Sigmoid colon (tissue), 7 donors: ENCODE measurements around the gene BPNT1. TPM values are rescaled to one million over a fixed set of nuclear protein-coding genes. Genes with fewer than 3 reads are reported as not detected.

Experiments used
- DNase-seq: peaks from one replicate; pipeline ENCODE4 v3.0.0-alpha.2; 2019
- H3K27ac ChIP-seq, 4 donors: fragments of 200-600 bp; sonication (generic); one replicate each; pipeline ENCODE4 v1.5.1; 2016 to 2019; ENCODE audit warnings: mild to moderate bottlenecking in 1 of 4
- H3K27me3 ChIP-seq, 3 donors: fragments of 200-600 bp; sonication (generic); one replicate each; pipeline ENCODE4 v1.5.1; 2019; ENCODE audit warnings: mild to moderate bottlenecking in 1 of 3
- H3K36me3 ChIP-seq, 4 donors: fragments of 200-600 bp; sonication (generic); one replicate each; pipeline ENCODE4 v1.5.1; 2016 to 2019
- H3K4me1 ChIP-seq, 4 donors: fragments of 200-600 bp; sonication (generic); one replicate each; pipeline ENCODE4 v1.5.1; 2017 to 2019
- H3K4me3 ChIP-seq, 4 donors: fragments of 200-600 bp; sonication (generic); one replicate each; pipeline ENCODE4 v1.5.1; 2017 to 2019; ENCODE audit warnings: mild to moderate bottlenecking in 2 of 4, moderate library complexity in 1 of 4
- H3K9me3 ChIP-seq, 4 donors: fragments of 200-600 bp in 3 of 4; sonication (generic) in 3 of 4; one replicate each; pipeline versions ENCODE4 v1.5.1 to v1.6.1; 2013 to 2019
- CTCF ChIP-seq, 4 experiments: fragments of 450-650 bp in 3 of 4; fragments of 200-600 bp in 1 of 4; IDR thresholded peaks; one replicate each; pipeline ENCODE4 v1.5.1; 2016 to 2019; ENCODE audit warnings: antibody characterized with exemption in 4 of 4, mild to moderate bottlenecking in 3 of 4, moderate library complexity in 2 of 4
- EP300 ChIP-seq, 4 donors: sonication (generic); formaldehyde crosslinking; IDR thresholded peaks; one replicate each; pipeline ENCODE4 v1.6.1; 2017; ENCODE audit warnings: antibody characterized with exemption in 4 of 4
- POLR2A ChIP-seq, 2 donors: fragments of 450-650 bp; IDR thresholded peaks; one replicate each; pipeline ENCODE4 v1.6.1; 2016; ENCODE audit warnings: antibody characterized with exemption in 2 of 2, mild to moderate bottlenecking in 2 of 2, moderate library complexity in 2 of 2
- POLR2AphosphoS5 ChIP-seq, 4 donors: sonication (generic); formaldehyde crosslinking; IDR thresholded peaks; one replicate each; pipeline ENCODE4 v1.6.1; 2017; ENCODE audit warnings: antibody characterized with exemption in 4 of 4
- WGBS, 2 donors: extraction: QIAGEN DNeasy Blood & Tissue Kit; methylation state at CpG; one replicate each; pipeline ENCODE4 v1.1.7; 2013; 5-methylcytosine and 5-hydroxymethylcytosine counted together
- intact Hi-C: fragments of 100-400 bp; cut with DNase I; formaldehyde crosslinking; loops from one replicate; pipeline ENCODE4 v1.15.1; 2023
- polyA plus RNA-seq, 3 donors: library from polyadenylated mRNA; stranded (reverse); fragments of 200-250 nt; gene quantifications; one replicate each; pipeline ENCODE4 v1.2.3, GENCODE V29; 2013
- total RNA-seq, 4 donors: library from RNA; depleted of rRNA; stranded (reverse); fragments of >200 nt; gene quantifications; one replicate each; pipeline ENCODE4 v1.1.0, GENCODE V29; 2016
- donor health status: healthy with polysubstance abuse.
- donor health status: Bipolar disorder and iron deficiency.
- donor health status: healthy.

BPNT1 gene
- total and polyA plus RNA-seq, 7 donors, result 13.3 to 92.9 (median 19.7) TPM

DNA sequence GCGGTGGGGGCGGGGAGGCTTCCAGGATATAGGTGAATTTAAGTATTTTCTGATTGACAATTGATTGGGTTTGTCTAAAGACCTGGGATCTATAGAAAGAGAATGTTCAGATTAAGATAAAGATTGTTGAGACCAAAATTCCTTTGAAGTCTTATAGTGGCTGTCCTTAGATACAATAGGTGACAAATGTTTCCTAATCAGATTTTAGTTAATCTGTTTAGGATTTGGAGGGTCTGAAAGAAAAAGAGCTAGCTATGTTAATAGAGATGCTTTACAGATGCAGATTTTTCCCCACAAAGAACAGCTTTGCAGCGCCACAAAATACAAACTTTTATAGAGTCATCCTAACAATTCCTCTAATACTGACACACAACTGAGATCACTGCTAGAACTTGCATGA is 28.7 kb downstream of the BPNT1 start:
- TF ChIP-seq POLR2AphosphoS5 (IDR thresholded peaks at IDR 0.05) (no peak), CTCF (IDR thresholded peaks at IDR 0.05) (no peak), EP300 (IDR thresholded peaks at IDR 0.05) (no peak), POLR2A (IDR thresholded peaks at IDR 0.05) (no peak)
- intact Hi-C loops, result no loop called here
- Histone ChIP-seq H3K27ac (no peak overlapping the region), H3K9me3 (no peaks in the 10 kb centered on the region), H3K27me3 (no peaks in the 10 kb centered on the region), H3K4me1 (no peaks in the 10 kb centered on the region), H3K36me3 (peaks cover 0 to 55% (median 16%) of the 10 kb centered on the region in 4 donors), H3K4me3 (no peak overlapping the region)
- 95 to 96% methylated on average over 3 of the region's 3 CpGs for WGBS, 2 donors
- DNase-seq, result no peak

DNA sequence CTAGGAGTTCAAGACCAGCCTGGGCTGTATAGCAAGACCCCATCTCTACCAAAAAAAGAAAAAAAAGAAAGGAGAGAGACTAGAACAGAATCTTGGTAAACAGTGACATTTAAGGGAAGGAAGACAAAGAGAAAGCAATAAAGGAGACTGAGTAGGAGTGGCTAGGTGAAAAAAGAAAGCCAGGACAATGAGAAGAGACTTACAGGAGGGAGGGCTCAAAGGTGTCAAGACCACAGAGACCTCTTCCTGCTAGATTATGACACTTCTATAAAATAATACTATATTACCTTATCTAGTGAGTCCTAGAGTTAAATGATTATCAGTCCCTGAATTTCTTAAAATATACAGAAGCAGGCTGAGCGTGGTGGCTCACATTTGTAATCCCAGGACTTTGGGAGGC is 33.2 kb downstream of the BPNT1 start:
- Histone ChIP-seq H3K27ac (no peak overlapping the region), H3K4me3 (no peak overlapping the region), H3K27me3 (no peaks in the 10 kb centered on the region), H3K36me3 (peaks cover 0 to 26% (median 3%) of the 10 kb centered on the region in 4 donors), H3K9me3 (no peaks in the 10 kb centered on the region), H3K4me1 (no peaks in the 10 kb centered on the region)
- TF ChIP-seq POLR2A (IDR thresholded peaks at IDR 0.05), result no peak
- TF ChIP-seq POLR2AphosphoS5 (IDR thresholded peaks at IDR 0.05), result no peak
- TF ChIP-seq EP300 (IDR thresholded peaks at IDR 0.05), result no peak
- no peak for TF ChIP-seq CTCF (IDR thresholded peaks at IDR 0.05)
- intact Hi-C loops, result no loop called here
- no peak for DNase-seq
- 92 to 96% methylated on average over 1 of the region's 1 CpG for WGBS, 2 donors

- H3K36me3 ChIP-seq, result peaks cover 0 to 1% (median 0%) of the 10 kb centered on the region in 4 donors
- H3K27ac ChIP-seq, result peak within 1 kb of the TSS; percentile 90 to 92 (median 92)
- H3K4me1 ChIP-seq, result peaks cover 0 to 26% (median 22%) of the 10 kb centered on the region in 4 donors
- H3K4me3 ChIP-seq, result peak within 1 kb of the TSS; percentile 59 to 92 (median 83)
- intact Hi-C loops, result loop anchor here (5.0 kb wide), 1 partner anchor 46 kb away; the partner anchor contains the start of gene IARS2
- peak; percentile 97 for DNase-seq
- TF ChIP-seq POLR2AphosphoS5 (IDR thresholded peaks at IDR 0.05), result peak; percentile 71 to 92 (median 88)
- TF ChIP-seq CTCF (IDR thresholded peaks at IDR 0.05), result peak; percentile 71 to 89 (median 86)
- TF ChIP-seq POLR2A (IDR thresholded peaks at IDR 0.05), result peak; percentile 44 to 60
- peak in 1 of 4 donors; percentile 38 for TF ChIP-seq EP300 (IDR thresholded peaks at IDR 0.05)
- 0% methylated on average over 71 of the region's 71 CpGs for WGBS, 2 donors
- no peaks in the 10 kb centered on the region for H3K9me3 ChIP-seq
- H3K27me3 ChIP-seq, result no peaks in the 10 kb centered on the region
Measured at GRCh38 chr1:220046052-220046930, 43.3 kb downstream of the BPNT1 start, which contains the start of gene EPRS1. Gene EPRS1, minus strand, starts transcription at chr1:220046505. Its CDS starts 117 bp downstream, at chr1:220046388.

- Histone ChIP-seq H3K9me3 (no peaks in the 10 kb centered on the region), H3K27me3 (no peaks in the 10 kb centered on the region), H3K4me3 (peak overlapping the region; percentile 59 to 92 (median 83)), H3K36me3 (peaks cover 0 to 5% (median 0%) of the 10 kb centered on the region in 4 donors), H3K27ac (peak overlapping the region; percentile 90 to 92 (median 92)), H3K4me1 (peaks cover 0 to 26% (median 22%) of the 10 kb centered on the region in 4 donors)
- intact Hi-C loops, result loop anchor here (5.0 kb wide), 1 partner anchor 47 kb away; the partner anchor contains the start of gene IARS2
- no peak for TF ChIP-seq EP300 (IDR thresholded peaks at IDR 0.05)
- no peak for TF ChIP-seq CTCF (IDR thresholded peaks at IDR 0.05)
- no peak for TF ChIP-seq POLR2A (IDR thresholded peaks at IDR 0.05)
- TF ChIP-seq POLR2AphosphoS5 (IDR thresholded peaks at IDR 0.05), result no peak
- 14 to 29% methylated on average over 17 of the region's 17 CpGs for WGBS, 2 donors
- no peak for DNase-seq
Measured at GRCh38 chr1:220045356-220046051, 44.1 kb downstream of the BPNT1 start.
